ENCODE data around the gene BICDL2.
"Not testable (repeated sequence)": the region's sequence is repeated elsewhere in the genome, so short reads cannot be mapped to it uniquely, and the experiment has no call there.

DNA sequence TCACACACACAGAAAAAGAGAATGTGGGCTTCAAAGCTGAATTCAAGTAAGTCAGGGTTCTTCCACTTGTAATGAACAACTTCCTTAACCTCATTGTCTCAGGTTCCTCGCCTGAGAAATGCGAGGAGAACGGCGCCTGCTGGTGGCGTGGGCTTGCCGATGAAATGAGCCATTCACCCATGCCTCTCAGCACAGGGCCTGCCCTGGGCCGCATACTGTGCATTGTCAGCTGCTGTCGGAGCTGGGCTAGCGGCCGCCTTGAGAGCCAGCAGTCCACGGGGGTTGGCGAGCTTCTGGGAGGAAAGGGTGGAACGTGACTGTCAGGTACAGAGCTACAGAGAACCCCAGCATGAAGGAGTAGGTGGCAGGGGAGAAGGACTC is 16.6 kb upstream of the BICDL2 start:
- TF ChIP-seq CEBPB (IDR thresholded peaks at IDR 0.05); MYC (IDR thresholded peaks at IDR 0.05; ENCODE audit: borderline replicate concordance, low read length); NPAS2 (CRISPR knock-in tag; IDR thresholded peaks at IDR 0.05; ENCODE audit: borderline replicate concordance); ZSCAN20 (CRISPR knock-in tag; IDR thresholded peaks at IDR 0.05); JUN (IDR thresholded peaks at IDR 0.05); POLR2A (IDR thresholded peaks at IDR 0.05; ENCODE audit: low read length); SMC3 (IDR thresholded peaks at IDR 0.05); MAFK (IDR thresholded peaks at IDR 0.05; ENCODE audit: partially characterized antibody); RAD21 (conservative IDR thresholded peaks at IDR 0.05 in 1 of 2, IDR thresholded peaks at IDR 0.05 in 1 of 2); ESRRA (IDR thresholded peaks at IDR 0.05; ENCODE audit: borderline replicate concordance, low read length); NFE2L2 (conservative IDR thresholded peaks at IDR 0.05; ENCODE audit: low read length); KDM1A (IDR thresholded peaks at IDR 0.05; ENCODE audit: low read depth): not testable (repeated sequence)
- TF ChIP-seq, protein P1, sequence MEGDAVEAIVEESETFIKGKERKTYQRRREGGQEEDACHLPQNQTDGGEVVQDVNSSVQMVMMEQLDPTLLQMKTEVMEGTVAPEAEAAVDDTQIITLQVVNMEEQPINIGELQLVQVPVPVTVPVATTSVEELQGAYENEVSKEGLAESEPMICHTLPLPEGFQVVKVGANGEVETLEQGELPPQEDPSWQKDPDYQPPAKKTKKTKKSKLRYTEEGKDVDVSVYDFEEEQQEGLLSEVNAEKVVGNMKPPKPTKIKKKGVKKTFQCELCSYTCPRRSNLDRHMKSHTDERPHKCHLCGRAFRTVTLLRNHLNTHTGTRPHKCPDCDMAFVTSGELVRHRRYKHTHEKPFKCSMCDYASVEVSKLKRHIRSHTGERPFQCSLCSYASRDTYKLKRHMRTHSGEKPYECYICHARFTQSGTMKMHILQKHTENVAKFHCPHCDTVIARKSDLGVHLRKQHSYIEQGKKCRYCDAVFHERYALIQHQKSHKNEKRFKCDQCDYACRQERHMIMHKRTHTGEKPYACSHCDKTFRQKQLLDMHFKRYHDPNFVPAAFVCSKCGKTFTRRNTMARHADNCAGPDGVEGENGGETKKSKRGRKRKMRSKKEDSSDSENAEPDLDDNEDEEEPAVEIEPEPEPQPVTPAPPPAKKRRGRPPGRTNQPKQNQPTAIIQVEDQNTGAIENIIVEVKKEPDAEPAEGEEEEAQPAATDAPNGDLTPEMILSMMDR (IDR thresholded peaks at IDR 0.05), result not testable (repeated sequence)
- TF ChIP-seq, protein P2, sequence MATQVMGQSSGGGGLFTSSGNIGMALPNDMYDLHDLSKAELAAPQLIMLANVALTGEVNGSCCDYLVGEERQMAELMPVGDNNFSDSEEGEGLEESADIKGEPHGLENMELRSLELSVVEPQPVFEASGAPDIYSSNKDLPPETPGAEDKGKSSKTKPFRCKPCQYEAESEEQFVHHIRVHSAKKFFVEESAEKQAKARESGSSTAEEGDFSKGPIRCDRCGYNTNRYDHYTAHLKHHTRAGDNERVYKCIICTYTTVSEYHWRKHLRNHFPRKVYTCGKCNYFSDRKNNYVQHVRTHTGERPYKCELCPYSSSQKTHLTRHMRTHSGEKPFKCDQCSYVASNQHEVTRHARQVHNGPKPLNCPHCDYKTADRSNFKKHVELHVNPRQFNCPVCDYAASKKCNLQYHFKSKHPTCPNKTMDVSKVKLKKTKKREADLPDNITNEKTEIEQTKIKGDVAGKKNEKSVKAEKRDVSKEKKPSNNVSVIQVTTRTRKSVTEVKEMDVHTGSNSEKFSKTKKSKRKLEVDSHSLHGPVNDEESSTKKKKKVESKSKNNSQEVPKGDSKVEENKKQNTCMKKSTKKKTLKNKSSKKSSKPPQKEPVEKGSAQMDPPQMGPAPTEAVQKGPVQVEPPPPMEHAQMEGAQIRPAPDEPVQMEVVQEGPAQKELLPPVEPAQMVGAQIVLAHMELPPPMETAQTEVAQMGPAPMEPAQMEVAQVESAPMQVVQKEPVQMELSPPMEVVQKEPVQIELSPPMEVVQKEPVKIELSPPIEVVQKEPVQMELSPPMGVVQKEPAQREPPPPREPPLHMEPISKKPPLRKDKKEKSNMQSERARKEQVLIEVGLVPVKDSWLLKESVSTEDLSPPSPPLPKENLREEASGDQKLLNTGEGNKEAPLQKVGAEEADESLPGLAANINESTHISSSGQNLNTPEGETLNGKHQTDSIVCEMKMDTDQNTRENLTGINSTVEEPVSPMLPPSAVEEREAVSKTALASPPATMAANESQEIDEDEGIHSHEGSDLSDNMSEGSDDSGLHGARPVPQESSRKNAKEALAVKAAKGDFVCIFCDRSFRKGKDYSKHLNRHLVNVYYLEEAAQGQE (IDR thresholded peaks at IDR 0.05), result not testable (repeated sequence)
